Esophagus muscularis mucosa (tissue), 4 donors: Measurements from ENCODE around the gene AKAP12. TPM values are rescaled to one million over a fixed set of nuclear protein-coding genes. Genes with fewer than 3 reads are reported as not detected.

Experiments
- DNase-seq: peaks from one replicate; pipeline ENCODE4 v3.0.0-alpha.2; 2017; ENCODE audit errors: extremely low spot score
- H3K27ac ChIP-seq, 4 donors: fragments of 200-600 bp; sonication (generic); replicated peaks in 1 of 4; 1 replicate in 3 of 4; 2 replicates in 1 of 4; pipeline ENCODE4 v1.5.1; 2016 to 2019; ENCODE audit warnings: mild to moderate bottlenecking in 1 of 4
- H3K27me3 ChIP-seq, 4 donors: fragments of 200-600 bp; sonication (generic); one replicate each; pipeline versions ENCODE4 v1.5.1 to v1.6.0; 2016 to 2019
- H3K36me3 ChIP-seq, 4 donors: fragments of 200-600 bp; sonication (generic); one replicate each; pipeline ENCODE4 v1.5.1; 2016 to 2019
- H3K4me1 ChIP-seq, 4 donors: fragments of 200-600 bp; sonication (generic); one replicate each; pipeline ENCODE4 v1.5.1; 2016 to 2019
- H3K4me3 ChIP-seq, 4 donors: fragments of 200-600 bp; sonication (generic); 1 replicate in 2 of 4; 2 replicates in 2 of 4; pipeline ENCODE4 v1.5.1; 2016 to 2019; ENCODE audit warnings: mild to moderate bottlenecking in 4 of 4, moderate library complexity in 1 of 4
- H3K9me3 ChIP-seq, 4 donors: fragments of 200-600 bp; sonication (generic); 1 replicate in 3 of 4; 2 replicates in 1 of 4; pipeline ENCODE4 v1.5.1; 2016 to 2019
- CTCF ChIP-seq, 3 experiments: fragments of 200-600 bp in 2 of 3; fragments of 450-650 bp in 1 of 3; sonication (generic) in 2 of 3; IDR thresholded peaks; one replicate each; pipeline ENCODE4 v1.5.1; 2017 to 2019; ENCODE audit warnings: antibody characterized with exemption in 3 of 3, mild to moderate bottlenecking in 2 of 3, moderate library complexity in 1 of 3
- EP300 ChIP-seq: sonication (generic); formaldehyde crosslinking; IDR thresholded peaks from one replicate; pipeline ENCODE4 v1.6.1; 2017; ENCODE audit warnings: antibody characterized with exemption
- POLR2A ChIP-seq: fragments of 450-650 bp; IDR thresholded peaks from one replicate; pipeline ENCODE4 v1.6.1; 2017; ENCODE audit warnings: antibody characterized with exemption, moderate library complexity, mild to moderate bottlenecking, low read depth
- POLR2AphosphoS5 ChIP-seq, 2 donors: sonication (generic); formaldehyde crosslinking; IDR thresholded peaks; one replicate each; pipeline ENCODE4 v1.6.1; 2017; ENCODE audit warnings: antibody characterized with exemption in 2 of 2
- WGBS: methylation state at CpG from one replicate; pipeline ENCODE4 v1.1.5; 2018; 5-methylcytosine and 5-hydroxymethylcytosine counted together
- intact Hi-C: fragments of 100-400 bp; cut with DNase I; formaldehyde crosslinking; loops from one replicate; pipeline ENCODE4 v1.15.1; 2023
- total RNA-seq, 4 donors: library from RNA; depleted of rRNA; stranded (reverse); fragments of >200 nt; gene quantifications; one replicate each; pipeline versions ENCODE4 v1.1.0 to v1.2.1, GENCODE V29; 2016

The AKAP12 gene
- total RNA-seq, 4 donors from 2014 or later: 108 to 215 (median 187) TPM

GRCh38 chr6:151330130-151330696 lies 90.4 kb downstream of the AKAP12 start:
- WGBS: 53% methylated on average over 6 of the region's 6 CpGs
- H3K4me3 ChIP-seq: no peak overlapping the region
- H3K9me3 ChIP-seq: no peaks in the 10 kb centered on the region
- no peak overlapping the region for H3K27ac ChIP-seq
- DNase-seq: no peak
- intact Hi-C loops: no loop called here
- no peaks in the 10 kb centered on the region for H3K36me3 ChIP-seq
- H3K27me3 ChIP-seq: no peaks in the 10 kb centered on the region
- TF ChIP-seq CTCF (IDR thresholded peaks at IDR 0.05) (no peak), EP300 (no peak), POLR2AphosphoS5 (IDR thresholded peaks at IDR 0.05) (no peak), POLR2A (no peak)
- peaks cover 3 to 26% (median 12%) of the 10 kb centered on the region in 4 donors for H3K4me1 ChIP-seq

GRCh38 chr6:151335930-151336329 lies 96.2 kb downstream of the AKAP12 start:
- no peak overlapping the region for H3K4me3 ChIP-seq
- intact Hi-C loops: loop anchor here (2.0 kb wide), 1 partner anchor 443 kb away; no protein-coding TSS in a partner anchor
- no peak for DNase-seq
- no peaks in the 10 kb centered on the region for H3K27me3 ChIP-seq
- H3K36me3 ChIP-seq: peaks cover 0 to 5% (median 0%) of the 10 kb centered on the region in 4 donors
- peaks cover 0 to 15% (median 5%) of the 10 kb centered on the region in 4 donors for H3K4me1 ChIP-seq
- no peak overlapping the region for H3K27ac ChIP-seq
- TF ChIP-seq EP300: no peak
- TF ChIP-seq POLR2AphosphoS5 (IDR thresholded peaks at IDR 0.05): no peak
- TF ChIP-seq POLR2A: no peak
- no peak for TF ChIP-seq CTCF (IDR thresholded peaks at IDR 0.05)
- H3K9me3 ChIP-seq: no peaks in the 10 kb centered on the region

GRCh38 chr6:151338651-151339200 lies 99.0 kb downstream of the AKAP12 start:
- Histone ChIP-seq H3K9me3 (no peaks in the 10 kb centered on the region), H3K27me3 (no peaks in the 10 kb centered on the region), H3K4me3 (no peak overlapping the region), H3K4me1 (peaks cover 0 to 17% (median 3%) of the 10 kb centered on the region in 4 donors), H3K36me3 (peaks cover 0 to 13% (median 4%) of the 10 kb centered on the region in 4 donors), H3K27ac (no peak overlapping the region)
- WGBS: 79% methylated on average over 11 of the region's 11 CpGs
- intact Hi-C loops: no loop called here
- no peak for DNase-seq
- TF ChIP-seq POLR2A (no peak), CTCF (IDR thresholded peaks at IDR 0.05) (no peak), EP300 (no peak), POLR2AphosphoS5 (IDR thresholded peaks at IDR 0.05) (no peak)

- intact Hi-C loops: no loop called here
- no peaks in the 10 kb centered on the region for H3K9me3 ChIP-seq
- no peak overlapping the region for H3K27ac ChIP-seq
- H3K36me3 ChIP-seq: peaks cover 0 to 13% (median 4%) of the 10 kb centered on the region in 4 donors
- H3K27me3 ChIP-seq: no peaks in the 10 kb centered on the region
- no peak overlapping the region for H3K4me3 ChIP-seq
- 76% methylated on average over 4 of the region's 4 CpGs for WGBS
- peaks cover 0 to 17% (median 3%) of the 10 kb centered on the region in 4 donors for H3K4me1 ChIP-seq
- no peak for DNase-seq
- no peak for TF ChIP-seq CTCF (IDR thresholded peaks at IDR 0.05)
- no peak for TF ChIP-seq POLR2AphosphoS5 (IDR thresholded peaks at IDR 0.05)
- no peak for TF ChIP-seq POLR2A
These were observed 99.6 kb downstream of the AKAP12 start for GRCh38 chr6:151339369-151339768.
